HT1080 (cell line): ENCODE results near the gene SPPL2B. TPM values are rescaled to one million over a fixed set of nuclear protein-coding genes. Genes with fewer than 3 reads are reported as not detected.
A peak's percentile ranks its signal among the peaks of the same experiment; 100 is the strongest.

Experiments used
- DNase-seq: peaks from one replicate; pipeline ENCODE4 v3.0.0-alpha.2; 2015; ENCODE audit warnings: low read depth
- total RNA-seq: library from RNA; depleted of rRNA; stranded (reverse); fragments of >200 nt; shearing (Covaris generic); gene quantifications from 2 replicates; pipeline ENCODE4 v1.2.3, GENCODE V29; 2014

Gene SPPL2B
- total RNA-seq, 1 experiment from 2014 or later: 13.4 TPM

DNA sequence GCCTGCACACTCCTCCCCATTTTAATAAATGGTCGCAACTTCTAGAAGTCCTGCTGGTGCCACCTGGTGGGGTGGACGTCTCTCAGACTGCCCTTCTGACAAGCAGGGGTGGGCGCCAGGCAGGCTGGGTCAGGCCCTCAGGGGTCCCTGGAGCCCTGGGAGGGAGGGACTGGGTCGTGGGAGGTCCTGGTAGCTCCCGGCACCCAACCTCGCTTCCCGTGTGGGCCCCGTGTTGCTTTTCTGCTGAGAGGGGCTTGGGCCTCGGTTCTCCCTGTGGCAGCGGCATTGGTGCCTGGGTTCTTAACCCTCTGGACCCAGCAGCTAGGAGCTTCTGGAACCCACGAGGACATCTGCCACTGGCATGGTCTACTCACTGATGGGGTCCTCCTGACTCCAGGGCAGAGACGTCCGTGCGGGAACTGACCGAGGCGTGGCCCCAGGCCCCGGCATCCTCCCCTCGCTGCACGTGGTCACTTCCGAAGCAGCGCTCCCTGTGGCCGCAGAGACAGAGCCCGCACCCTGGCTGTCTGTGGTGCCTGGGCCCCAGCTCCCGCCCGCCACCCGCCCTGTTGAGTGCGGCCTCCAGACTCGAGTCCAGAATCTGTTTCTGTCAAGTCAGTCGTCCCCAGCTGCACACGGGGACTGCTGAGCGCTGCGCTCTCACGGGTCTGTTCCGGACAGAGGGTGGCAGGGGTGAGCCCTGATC lies 25.6 kb downstream of the SPPL2B start:
- DNase-seq: no peak

DNA sequence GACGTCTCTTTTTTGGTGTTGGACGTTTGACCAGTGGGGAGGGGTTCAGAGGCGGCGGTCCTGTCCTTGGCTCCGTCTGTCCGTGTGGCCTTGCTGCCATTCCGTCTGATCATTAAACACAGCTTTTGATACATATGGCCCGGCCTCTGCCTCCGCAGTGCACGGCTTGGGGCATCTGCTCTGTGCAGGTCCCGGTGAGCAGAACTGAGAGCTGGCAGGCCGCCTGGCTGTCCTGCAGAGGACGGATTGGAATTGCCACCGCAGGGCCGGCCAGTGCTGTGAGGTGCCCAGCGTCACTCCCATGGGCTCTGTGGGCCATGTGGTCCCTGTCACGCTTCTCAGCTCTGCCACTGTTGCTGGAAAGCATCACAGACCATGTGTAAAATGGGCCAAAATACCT lies 26.2 kb downstream of the SPPL2B start:
- DNase-seq: no peak

DNA sequence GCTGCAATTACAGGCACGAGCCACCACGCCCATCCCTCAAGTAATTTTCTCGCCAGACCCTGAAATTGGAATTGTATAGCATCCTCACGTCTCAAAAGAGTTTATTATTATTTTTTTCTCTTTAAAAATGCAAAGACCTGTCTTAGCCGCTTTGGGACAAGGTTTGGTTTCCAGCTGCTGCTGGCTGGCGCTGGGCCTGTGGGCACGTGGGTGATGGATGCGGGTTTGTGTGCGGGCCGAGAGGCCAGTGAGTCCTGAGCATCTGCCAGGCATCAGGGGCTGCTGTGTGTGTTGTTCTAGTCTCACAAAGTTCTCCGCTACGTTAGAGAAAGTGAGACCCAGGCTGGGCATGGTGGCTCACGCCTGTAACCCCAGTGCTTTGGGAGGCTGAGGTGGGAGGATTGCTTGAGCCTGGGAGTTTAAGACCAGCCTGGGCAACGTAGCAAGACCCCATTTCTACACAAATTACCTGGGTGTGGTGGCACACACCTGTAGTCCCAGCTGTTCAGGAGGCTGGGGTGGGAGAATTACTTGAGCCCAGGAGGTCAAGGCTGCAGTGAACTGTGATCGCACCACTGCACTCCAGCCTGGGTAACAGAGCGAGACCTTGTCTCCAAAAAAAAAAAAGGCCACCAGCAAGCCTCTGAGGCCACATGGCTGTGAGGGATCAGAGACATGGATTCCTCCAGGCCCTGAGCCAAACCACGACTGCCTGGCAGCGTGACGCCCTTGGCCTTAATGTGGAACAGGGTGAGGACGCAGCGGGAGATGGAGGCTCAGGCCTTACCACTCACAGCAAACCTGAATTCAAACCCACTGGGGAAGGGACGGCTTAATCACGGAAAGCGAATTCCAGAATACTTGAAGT lies 26.9 kb downstream of the SPPL2B start:
- no peak for DNase-seq

DNA sequence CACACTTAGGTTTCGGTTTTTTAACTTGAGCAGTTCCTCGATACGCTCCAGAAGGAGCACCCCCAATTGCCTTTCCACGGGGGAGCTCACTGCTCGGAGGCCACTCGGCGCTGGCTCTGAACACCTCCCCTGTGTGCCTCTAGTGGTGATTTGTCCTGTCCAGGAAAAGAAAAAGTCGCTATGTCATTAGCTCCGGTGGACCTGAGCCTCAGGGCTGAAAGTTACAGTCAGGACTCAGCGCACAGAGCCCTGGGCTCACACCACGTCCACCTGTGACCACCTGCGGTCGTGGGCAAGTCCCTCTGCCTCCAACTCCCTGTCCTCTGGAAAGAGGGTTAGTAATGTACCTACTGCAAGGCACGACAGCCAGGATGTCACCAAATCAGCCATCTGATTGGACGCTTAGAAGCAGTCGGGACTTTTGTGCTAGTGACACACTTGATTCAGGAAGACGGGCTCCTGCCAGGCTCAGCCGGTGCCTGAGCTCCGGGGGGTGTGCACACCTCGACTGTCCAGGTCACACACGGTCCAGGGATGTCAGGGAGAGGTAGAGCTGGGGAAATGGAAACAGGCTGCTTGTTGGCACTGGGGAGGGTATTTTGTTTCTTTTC lies 27.7 kb downstream of the SPPL2B start:
- no peak for DNase-seq

GRCh38 chr19:2357279-2358206 lies 29.1 kb downstream of the SPPL2B start:
- DNase-seq: no peak

GRCh38 chr19:2358548-2359173 lies 30.2 kb downstream of the SPPL2B start:
- DNase-seq: no peak

- no peak for DNase-seq
These were observed 31.7 kb downstream of the SPPL2B start, which contains the start of gene TMPRSS9 for GRCh38 chr19:2359992-2360685. TSS of gene TMPRSS9 (plus strand) at chr19:2360265. CDS start at chr19:2389786, 29,521 bp downstream.

GRCh38 chr19:2360833-2361232 lies 32.3 kb downstream of the SPPL2B start:
- no peak for DNase-seq

- DNase-seq: no peak
These were observed 33.0 kb downstream of the SPPL2B start for GRCh38 chr19:2361246-2362045.

- DNase-seq: no peak
These were observed 33.8 kb downstream of the SPPL2B start for GRCh38 chr19:2362046-2362969.

- DNase-seq: no peak
These were observed 34.5 kb downstream of the SPPL2B start for GRCh38 chr19:2362970-2363300.

GRCh38 chr19:2363419-2363818 lies 34.9 kb downstream of the SPPL2B start:
- DNase-seq: no peak

DNA sequence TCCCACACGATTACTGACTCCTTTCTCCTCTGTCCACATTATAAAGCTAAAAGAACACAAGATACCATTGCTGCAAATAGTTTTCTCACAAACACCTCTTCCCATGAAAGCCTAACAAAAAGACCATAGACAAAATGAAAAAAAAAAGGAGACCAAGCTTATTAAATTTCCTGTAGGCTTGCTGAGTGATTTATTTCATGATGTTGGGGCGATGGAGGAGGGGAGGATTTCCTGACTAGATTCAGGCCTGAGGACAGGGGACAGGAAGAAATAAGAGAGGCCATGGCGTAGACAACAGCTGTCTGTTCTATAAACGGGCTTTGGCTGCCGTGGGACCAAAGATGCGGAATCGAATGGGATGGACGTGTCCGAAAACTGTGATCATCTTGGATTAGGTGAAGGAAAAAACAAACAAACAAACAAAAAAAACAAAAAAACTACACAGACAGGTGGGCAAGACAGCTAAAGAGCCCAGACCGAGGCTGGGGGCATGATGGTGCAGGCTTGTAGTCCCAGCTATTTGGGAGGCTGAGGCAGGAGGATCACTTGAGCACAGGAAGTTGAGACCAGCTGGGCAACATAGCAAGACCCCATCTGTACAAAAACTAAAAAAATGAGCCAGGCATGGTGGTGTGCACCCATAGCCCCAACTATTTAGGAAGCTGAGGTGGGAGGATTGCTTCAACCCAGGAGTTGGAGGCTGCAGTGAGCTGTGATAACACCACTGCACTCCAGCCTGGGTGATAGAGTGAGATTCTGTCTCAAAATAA lies 36.9 kb downstream of the SPPL2B start:
- no peak for DNase-seq

- DNase-seq: peak; percentile 51
These were observed 43.2 kb downstream of the SPPL2B start for GRCh38 chr19:2371656-2372055.

DNA sequence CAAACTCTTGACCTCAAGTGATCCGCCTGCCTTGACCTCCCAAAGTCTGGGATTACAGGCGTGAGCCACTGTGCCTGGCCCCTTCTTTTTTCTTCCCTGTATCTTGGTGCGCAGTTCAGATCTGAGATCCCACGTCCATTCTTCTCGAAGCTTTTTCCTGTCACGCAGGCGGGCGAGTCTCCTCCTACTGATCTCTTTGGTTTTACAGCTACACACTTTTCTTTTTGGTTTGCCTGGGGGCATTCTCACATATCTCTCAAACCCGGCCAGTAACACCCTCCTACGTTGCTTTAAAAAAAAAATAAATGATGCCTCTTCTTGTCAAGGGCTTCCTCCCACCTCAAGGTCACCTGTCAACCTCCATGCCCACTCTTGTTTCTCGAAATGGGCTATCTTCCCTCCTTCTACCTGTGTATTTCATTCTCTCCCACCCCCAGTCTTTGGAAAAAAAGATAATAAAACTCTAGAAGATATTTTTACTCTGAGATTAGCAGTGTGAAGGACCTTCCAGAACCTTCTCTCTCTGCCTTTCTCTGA lies 43.7 kb downstream of the SPPL2B start:
- no peak for DNase-seq

DNA sequence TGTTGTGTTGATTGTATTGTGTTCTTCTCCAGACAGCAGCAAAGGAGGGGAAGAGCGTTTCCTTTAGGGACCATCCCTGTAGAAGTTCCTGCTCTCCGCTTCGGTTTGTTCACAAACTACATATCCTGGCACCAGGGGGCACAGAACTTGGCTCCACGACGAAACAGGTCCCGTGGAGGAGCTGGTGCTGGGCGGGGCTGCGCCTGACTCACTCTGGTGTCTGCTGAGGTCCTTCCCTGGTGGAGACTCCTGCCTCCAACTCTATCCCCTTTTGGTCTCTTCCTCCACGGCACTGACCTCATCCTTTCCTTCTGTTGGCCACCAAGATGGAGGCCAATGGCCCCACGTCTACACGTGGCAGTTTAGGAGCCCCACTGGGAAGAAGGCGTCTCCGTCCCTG lies 46.3 kb downstream of the SPPL2B start:
- DNase-seq: peak; percentile 34
